Ovary (tissue), 3 donors: ENCODE data around the gene GLB1L2.
"Not testable (repeated sequence)": the region's sequence is repeated elsewhere in the genome, so short reads cannot be mapped to it uniquely, and the experiment has no call there.

Source experiments
- CTCF ChIP-seq, 3 donors: fragments of 450-650 bp in 2 of 3; fragments of 200-600 bp in 1 of 3; IDR thresholded peaks; one replicate each; pipeline versions ENCODE4 v1.5.1 to v1.8.0; 2016 to 2022; ENCODE audit warnings: antibody characterized with exemption in 3 of 3, mild to moderate bottlenecking in 1 of 3
- EP300 ChIP-seq: sonication (generic); formaldehyde crosslinking; IDR thresholded peaks from one replicate; pipeline ENCODE4 v1.6.1; 2017; ENCODE audit warnings: antibody characterized with exemption
- POLR2A ChIP-seq: fragments of 450-650 bp; IDR thresholded peaks from one replicate; pipeline ENCODE4 v1.6.1; 2017; ENCODE audit warnings: antibody characterized with exemption, mild to moderate bottlenecking, moderate library complexity
- donor health status: DM: no; HTN: no; CAD: no.

DNA sequence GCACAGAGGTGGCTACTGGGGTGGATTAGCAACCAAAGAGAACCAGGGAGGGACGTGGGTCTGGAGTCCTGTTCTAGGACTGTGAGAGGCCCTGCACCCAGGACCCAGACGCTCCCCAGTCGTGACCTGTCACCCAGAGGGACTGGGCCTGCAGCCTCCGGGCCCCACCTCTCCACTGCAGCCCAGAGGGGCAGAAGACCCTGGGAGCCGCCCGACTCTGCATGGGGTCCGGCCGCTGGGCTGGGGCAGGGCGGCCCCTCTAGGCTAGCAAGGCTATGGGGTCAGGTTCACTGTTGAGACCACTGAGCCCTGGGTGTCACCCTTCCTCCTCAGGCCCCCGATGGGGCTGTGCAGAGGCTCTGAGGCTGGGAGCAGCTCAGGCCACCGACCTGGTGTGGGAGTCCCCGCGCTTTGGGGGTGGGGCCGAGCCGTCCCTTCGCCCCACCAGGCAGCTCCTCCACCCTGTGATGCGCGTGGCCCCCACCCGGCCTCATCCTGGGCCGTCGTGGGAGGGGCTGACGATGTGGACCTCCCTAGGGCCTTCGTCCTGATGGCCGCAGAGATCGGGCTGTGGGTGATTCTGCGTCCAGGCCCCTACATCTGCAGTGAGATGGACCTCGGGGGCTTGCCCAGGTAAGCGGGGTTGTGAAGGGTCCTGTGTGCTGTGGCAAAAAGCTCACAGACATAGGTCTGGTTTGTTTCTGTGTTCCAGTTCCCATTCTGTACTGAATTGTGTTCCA, 12.9 kb downstream of the GLB1L2 start:
- not testable (repeated sequence) for TF ChIP-seq CTCF (IDR thresholded peaks at IDR 0.05); POLR2A; EP300
